DMS53 treated with DMSO at 0.1 percent for 48 hours (cell line): ENCODE measurements around the gene SLC34A1.
"Not testable (repeated sequence)": the region's sequence is repeated elsewhere in the genome, so short reads cannot be mapped to it uniquely, and the experiment has no call there.

Source experiments
- DNase-seq: peaks from one replicate; lab custom pipeline; 2025; ENCODE audit not compliant: unreplicated experiment; lab: John Stamatoyannopoulos, UW

SLC34A1 gene

DNA sequence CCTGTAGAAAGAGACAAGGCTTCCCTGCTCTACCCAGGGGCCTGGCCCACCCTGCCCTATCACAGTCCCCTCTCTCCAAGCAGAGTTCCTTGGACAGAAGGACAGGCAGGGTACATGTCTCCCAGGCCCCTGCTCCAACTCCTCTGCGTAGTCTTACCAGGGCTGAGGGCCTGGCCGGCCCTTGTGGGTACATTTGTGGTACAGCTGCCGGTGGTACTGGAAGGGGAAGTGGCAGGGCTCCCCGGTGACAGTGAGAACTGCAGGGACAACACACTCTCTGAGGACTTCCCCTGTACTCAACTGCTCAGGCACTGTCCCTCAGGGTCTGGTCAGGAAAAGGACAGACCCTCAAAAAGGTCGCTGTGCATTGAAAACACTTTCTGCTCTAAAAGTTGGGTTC is 21.6 kb downstream of the SLC34A1 start:
- DNase-seq = no peak

DNA sequence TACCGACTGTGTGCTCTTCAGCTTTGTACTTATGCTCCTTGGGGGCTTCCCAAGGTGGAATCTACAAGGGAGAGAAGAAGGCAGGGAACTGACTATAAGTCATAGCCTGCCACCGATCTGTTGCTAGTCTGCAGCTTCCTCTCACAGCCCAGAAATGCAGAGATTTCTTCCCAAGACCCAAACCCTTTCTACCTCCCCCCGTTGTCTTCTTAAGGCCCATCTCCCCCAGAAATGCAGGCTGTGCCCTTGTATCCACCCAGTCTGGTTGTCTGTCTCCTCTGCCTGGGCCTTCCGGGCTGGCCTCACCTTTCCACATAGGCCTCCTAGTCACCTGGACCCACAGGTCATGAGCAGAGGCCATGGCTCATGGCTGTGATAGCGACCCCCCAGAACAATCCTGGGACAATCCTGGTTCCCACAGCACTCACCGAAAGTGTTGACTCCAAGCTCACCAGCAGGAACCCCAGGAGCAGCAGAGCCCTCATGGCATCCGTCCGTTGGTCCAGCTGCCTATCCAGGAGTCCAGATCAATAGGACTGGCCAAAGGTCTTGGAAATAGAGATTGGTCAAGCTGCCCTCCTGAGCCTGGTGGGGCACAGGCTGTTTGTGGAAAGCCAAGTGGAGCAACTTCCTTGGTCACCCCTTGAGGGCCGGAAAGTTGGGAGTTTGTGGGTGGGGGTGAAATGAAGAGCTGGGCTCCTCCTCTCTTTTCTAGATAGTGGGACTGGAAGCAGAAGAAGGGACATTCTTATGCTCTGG is 25.0 kb downstream of the SLC34A1 start, which contains the start of gene F12:
Gene F12, minus strand, starts transcription at position 522 of the 759 bp plus-strand sequence. Its CDS starts 37 bp downstream, at position 485.
- DNase-seq = no peak

DNA sequence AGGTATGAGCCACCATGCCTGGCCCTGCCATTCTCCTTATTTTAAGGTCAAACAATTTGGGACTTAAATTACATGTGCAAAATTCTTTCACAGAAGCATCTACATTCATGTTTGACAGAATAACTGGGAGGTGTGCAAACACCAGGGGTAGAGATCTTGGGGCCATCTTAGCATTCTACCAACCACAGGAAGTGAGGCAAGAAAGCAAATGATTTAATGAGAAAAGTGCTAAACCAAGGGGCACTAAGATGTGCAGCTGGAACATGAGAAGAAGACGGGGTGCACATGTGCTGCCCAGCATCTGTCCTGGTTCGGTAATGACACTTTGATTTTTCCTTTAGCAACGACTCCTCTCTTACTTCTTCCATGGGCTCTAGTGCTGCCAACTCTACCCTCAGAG is 26.3 kb downstream of the SLC34A1 start:
- DNase-seq = no peak

DNA sequence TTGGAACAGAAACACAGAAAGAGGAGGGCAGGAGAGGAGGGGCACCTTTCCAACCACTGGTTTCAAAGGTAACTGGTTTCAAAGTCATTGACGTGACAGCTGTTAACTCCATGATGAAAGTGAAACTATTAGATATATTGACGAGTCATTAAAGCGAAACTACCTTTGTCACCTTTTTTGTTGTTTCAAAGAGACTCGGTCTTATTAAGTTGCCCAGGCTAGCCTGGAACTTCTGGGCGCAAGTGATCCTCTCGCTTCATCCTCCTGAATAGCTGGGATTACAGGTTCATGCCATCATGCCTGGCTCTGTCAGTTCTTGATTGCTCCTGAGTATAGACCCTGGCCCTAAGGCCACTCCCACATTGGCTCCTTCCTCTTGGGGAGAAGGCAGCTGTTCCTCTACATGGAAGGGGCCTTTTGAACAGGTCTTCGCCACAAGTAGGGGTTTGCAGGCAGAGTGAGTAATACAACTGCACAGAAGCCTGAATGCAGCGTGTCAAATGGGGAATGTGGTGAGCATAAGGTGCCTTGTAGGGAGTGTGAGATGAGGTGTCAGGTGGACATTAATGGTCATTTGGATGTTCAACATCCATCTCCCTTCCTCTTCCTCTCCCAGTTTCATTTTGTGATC is 28.5 kb downstream of the SLC34A1 start:
- no peak for DNase-seq

DNA sequence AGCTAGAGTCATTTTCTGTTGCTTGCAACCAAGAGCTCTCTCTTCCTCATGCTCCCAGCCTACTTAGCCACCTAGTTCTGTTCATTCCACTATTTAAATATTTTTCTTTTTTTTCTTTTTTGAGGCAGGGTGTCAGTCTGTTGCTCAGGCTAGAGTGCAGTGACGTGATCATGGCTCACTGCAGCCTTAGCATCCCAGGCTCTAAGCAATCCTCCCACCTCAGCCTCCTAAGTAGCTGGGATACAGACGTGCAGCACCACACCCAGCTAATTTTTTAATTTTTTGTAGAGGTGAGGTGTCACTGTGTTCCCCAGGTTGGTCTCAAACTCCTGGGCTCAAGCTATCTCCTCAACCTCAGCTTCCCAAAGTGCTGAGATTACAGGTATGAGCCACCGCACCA is 30.2 kb downstream of the SLC34A1 start:
- no peak for DNase-seq

DNA sequence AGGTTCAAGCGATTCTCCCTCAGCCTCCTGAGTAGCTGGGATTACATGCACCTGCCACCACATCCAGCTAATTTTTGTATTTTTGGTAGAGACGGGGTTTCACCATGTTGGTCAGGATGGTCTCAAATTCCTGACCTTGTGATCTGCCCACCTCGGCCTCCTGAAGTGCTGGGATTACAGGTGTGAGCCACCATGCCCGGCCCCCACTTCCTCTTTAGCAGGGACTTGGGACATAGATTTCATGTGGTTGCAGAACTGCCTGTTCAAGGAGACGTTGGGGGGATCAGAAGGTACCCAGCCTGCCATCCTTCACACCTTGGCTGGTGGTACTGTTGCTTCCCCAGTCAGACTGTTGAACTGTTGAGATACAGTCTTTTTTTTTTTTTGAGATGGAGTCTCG is 32.8 kb downstream of the SLC34A1 start:
- DNase-seq = not testable (repeated sequence)

DNA sequence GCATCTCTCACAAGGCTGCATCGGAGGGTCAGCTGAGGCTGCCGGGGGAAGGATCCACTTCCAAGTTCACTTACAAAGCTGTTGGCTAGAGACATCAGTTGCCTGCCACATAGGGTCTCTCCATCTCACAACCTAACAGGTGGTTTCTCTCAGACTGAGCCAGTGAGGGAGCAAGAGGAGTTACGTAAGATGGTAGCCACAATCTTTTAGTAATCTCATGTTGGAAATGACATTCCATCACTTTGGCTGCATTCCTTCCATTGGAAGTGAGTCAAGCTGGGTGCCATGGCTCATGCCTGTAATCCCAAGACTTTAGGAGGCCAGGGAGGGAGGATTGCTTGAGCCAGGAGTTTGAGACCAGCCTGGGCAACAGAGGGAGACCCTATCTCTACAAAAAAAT is 34.8 kb downstream of the SLC34A1 start:
- DNase-seq = no peak

DNA sequence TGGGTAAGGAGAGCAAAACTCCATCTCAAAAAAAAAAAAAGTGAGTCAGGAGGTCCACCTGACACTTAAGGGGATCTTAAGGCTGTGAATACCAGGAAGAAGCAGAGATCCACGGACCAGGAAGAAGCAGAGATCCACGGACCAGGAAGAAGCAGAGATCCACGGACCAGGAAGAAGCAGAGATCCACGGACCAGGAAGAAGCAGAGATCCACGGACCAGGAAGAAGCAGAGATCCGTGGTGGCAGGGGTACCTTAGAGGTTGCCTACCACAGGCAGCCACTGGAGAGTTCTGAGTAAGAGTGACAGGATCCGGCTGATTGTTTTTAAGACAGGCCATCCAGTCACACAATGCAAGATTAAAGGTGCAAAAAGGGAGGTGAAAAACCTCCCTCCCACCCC is 36.2 kb downstream of the SLC34A1 start:
- not testable (repeated sequence) for DNase-seq

DNA sequence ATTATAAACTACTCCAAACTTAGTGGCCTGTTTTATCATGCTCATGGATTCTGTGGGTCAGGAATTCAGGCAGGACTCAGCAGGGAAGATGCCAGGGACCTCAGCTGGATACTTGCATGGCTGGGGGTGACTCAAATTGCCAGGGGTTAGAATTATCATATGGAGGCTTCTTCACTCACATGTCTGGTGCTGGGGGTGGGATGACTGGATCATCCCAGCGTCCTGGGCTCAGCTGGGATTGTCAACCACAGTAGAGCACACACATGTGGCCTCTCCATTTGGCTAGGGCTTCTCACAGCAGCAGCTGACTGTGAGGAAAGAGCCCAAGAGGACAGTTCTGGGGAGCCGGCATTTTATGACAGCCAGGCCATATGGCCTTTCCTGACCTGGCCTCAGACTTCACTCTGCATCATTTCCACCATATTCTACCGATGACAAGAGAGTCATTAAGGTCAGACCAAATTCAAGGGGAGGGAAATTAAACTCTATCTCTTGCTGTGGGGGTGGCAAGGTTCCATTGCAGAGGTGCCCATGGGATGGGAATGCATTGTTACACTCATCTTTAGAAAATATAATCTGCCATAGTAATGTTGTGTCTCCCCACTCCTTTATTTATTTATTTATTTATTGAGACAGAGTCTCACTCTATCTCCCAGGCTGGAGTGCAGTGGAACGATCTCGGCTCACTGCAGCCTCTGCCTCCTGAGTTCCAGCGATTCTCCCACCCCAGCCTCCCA is 37.0 kb downstream of the SLC34A1 start:
- DNase-seq = no peak

DNA sequence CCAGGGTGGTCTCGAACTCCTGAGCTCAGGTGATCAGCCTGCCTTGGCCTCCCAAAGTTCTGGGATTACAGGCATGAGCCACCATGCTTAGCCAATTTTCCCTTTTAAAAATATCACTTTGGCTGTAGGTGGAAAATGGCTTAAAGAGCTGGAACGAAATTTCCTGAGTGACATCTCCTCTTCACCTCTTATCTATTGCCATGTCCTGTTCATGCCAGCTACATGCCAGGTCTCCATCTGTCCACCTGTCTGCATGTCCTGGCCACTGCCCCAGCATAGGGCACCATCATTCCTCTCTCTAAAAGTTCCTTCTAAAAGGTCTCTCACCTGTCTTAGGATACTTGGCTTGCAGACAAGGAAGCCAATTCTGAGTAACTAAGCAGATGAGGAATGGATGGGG is 39.4 kb downstream of the SLC34A1 start:
- DNase-seq = no peak

DNA sequence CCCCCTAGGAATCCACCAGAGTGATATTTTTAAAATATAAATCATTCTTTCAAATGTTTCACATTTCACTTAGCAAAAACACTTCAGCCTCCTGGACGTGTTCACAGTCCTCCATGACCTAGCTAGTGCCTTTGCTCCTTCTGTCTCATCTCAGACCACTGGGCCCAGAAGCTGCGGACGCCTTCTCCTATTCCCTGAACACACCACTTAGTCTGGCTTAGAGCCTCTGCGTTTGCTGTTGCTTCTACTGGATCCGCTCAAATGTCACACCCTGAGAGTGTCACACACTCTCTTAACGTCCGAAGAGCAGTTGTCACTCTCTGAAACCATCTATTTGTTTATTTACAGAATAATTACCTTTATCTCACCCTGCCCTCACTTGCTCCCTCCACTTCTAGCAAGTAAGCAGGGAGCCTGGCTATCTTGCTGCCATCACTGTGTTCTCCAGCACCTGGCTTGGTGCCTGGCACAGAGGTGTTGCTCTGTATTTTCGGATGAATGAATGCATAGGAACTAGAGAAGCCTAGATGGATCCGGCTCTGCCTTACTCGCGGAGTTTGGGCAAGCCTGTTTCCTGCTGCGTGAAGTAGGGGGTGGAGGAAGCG is 41.1 kb downstream of the SLC34A1 start:
- DNase-seq = peak; percentile 58

DNA sequence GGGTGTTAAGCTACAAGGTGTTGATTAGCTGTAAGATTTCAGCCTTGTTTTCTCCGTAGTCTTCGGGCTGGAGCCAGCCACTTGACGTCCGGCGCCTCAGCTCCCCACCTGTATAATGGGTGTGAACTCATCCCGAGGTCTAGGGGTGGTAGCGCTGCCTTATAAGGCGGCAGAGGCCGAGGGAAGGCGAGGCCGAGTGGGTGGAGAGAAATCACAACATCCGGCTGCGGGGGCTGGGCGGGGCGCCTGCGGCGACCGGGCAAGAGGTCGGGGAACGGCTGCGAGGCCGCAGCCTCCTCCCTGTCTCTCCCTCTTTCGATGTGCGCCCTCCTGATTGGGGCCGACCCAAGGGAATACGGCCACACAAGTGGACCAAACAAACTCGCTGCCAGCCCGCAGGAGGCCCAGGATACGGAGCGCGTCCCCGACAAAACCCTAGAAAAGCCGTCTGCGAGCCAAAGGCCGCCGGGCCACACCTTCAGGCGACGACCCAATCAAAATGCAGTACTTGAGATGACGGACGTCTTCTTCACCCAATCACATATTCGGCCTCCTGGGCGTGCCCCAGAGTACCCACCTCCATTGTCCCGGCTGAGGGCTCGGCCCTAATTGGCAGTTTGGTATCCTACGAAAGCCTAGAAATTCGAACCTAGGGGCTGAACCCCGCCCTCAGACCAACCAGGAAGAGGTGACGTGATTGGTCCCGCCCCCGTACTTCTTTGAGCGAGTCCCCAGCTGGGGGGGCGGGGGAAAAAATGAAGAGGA is 41.7 kb downstream of the SLC34A1 start:
- DNase-seq = peak; percentile 99

DNA sequence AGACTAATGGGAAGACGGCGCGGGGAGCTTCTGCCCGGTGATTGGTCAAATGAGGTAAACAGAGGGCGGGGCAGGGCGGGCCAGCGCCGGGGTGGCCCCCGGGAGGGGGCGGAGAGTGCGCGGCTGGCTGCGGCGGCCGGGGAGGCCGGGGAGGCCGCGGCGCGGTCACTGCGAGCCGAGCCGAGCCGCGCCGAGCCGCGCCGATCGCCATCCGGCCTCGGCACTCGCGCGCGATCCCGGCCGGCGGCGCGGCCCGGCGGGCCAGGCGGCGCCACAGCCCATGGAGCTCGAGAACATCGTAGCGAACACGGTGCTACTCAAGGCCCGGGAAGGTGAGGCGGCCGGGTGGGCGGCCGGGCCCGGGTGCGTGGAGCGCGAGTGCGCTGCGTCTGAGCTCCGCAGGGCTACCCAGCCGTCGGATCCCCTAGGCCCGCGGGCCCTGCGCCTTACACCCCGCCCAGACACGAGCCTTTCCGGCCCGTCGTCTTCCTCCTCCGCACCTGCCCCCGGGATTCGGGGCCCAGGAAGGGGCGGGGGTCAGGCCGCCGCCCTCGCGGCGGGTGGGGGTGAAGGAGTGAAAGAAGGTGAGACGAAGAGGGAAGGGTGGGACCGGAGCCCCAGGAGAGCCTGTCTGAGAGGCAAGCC is 42.5 kb downstream of the SLC34A1 start, which contains the start of gene GRK6:
Gene GRK6, plus strand, starts transcription at position 111 of the 645 bp plus-strand sequence. Its CDS starts 170 bp downstream, at position 281.
- no peak for DNase-seq

DNA sequence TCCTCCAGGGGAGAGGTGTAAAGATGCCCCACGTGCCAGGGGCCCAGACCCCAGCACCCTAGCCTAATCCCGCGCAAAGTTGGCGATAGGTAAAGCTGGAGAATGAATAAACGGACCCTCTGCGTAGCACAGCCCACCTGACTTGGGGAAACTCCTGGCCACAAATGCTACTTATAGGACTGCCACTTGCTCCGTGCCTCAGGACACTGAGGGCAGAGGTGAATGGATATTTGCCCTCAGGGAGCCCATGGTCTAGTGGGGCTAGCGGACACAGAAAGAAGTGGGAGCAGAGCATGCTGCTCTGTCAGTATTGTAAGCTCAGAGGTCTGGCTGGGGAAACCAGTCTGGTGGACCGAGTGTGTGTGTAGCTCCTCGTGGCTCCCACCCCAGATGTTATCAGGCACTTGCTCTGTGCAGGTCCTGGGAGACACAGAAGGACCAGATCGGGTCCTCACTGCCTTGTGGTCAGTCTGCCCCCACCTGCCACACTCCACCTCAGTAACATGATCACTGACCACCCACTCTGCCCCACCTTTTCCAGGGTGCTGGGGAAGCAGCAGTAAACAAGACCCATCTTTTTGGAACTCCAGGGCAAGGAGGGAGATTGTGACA is 43.1 kb downstream of the SLC34A1 start:
- no peak for DNase-seq

DNA sequence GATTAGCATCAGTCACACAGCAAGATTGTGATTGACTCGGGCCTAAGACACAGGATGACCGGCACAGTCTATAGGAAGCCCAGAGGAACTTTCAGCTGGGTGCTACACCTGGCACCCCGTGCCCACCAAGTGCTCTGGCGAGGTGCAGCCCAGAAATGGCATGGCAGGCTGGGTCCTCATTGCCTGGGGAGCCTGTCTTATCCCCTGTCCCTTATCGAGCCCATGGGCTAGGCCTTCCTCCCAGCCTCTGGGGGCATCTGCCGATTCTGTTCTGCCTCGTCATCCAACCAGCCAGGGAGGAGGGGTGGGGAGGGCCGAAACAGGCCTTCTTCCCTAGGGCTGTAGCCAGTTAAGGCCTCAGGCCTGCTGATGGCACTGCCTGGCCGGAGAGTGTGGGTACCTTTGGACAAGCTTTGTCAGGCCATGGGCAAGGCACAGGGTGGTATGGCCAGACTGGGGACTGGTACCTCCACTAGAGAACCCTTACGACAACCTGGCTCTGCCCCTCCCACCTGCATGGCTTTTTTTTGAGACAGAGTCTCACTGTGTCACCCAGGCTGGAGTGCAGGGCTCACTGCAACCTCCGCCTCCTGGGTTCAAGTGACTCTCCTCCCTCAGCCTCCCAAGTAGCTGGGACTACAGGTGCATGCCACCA is 43.8 kb downstream of the SLC34A1 start:
- DNase-seq = no peak

DNA sequence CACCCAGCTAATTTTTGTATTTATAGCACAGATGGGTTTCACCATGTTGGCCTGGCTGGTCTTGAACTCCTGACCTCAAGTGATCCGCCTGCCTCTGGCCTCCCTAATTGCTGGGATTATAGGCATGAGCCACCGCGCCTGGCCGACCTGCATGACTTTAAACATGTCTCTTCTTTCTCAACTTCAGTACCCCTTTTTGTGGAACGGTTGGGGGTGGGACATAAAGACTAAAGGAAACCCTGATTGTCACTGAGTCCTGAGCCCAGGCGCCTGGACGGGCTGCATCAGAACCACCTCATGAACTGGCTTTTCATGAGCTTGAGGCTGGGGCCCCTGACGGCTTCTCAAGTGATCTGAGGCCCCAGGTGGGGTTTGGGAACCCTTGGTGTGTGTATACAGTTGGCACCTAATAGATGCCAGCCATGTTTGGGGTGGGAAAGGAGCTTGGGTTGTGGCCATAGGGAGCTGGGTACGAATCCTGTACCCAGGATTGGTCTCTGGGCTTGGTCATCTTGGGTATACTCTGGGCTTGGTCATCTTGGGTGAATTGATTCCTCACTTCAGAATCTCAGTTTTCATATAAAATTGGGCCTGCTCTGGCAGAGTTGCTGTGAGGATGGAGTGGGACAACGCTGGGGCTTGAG is 44.5 kb downstream of the SLC34A1 start:
- DNase-seq = no peak

DNA sequence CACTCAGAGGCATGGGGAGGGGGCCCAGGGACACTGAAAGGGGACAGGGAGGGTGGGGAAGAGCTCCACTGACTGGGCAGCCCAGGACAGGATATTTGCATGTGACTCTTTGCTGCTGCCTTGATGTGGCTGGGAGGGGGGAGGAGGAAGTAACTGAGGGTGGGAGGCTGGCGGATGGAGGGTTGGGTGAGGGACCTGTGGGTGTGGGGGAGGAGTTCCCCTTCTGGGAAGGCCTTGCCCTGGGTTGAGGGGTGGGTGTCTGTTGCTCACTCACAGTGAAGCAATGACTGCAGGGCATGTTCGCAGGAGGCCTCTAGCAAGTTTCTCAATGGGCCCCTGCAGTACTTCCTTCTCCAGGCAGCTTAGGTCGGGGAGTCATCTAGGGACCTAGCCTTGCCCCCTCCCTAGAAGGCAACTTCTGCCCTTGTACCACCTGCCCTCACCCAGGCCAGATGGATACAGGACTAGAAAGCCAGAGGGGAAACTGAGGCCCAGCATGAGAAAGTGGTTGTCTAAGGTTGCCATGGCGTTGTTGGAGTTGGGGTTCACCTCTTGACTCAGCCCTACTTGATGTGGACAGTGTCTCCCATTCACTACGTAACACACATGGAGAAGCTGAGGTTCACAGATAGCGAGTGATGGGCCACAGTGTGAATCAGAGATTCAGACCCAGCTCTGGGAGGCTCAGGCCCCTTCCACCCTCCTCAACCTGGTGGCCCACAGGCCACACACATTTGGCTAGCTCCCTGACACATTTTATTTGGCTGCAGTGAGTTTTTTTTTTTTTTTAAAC is 45.2 kb downstream of the SLC34A1 start:
- no peak for DNase-seq
